NCI-H2196 (cell line): ENCODE results near the gene GHDC.
"Not testable (repeated sequence)": the region's sequence is repeated elsewhere in the genome, so short reads cannot be mapped to it uniquely, and the experiment has no call there.

Experiments
- DNase-seq: peaks from one replicate; lab custom pipeline; 2025; ENCODE audit not compliant: unreplicated experiment; lab: John Stamatoyannopoulos, UW

GHDC gene

DNA sequence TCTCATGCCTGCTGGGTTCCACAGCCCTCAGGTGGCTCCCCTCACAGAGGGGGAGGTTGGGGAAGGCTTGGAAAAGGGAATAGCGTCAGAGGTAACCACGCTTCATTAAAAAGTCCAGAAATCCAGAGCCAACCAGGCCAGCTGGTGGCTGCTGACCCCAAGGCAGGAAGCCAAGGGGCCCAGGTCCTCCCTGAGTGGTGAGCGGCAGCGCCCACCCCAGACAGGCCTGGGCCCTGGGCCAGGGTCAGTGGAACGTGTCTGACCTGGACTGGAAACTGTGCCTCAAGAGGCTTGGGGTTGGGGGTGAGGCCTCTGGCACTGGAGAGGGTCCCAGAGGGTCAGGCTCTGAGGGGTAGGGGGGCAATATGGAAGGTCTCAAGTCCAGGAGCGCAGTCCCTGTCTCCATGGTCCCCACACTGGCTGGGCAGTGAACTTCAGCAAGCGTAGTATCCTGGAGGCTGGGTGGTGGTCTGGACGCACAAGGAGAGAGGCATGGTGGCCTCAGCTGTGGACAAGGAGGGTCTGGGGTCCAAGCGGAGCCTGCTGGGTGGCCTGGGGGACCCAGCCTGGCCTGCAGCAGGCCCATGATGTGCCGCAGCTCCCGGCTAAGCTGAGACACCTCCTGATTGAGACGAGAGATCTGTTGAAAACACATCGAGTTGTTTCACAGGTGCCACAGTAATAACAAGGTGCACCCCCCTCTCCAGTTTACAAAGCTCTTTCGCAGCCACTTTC, 34.3 kb downstream of the GHDC start:
- DNase-seq, result no peak

- DNase-seq, result no peak
Observed at GRCh38 chr17:42155614-42156045, 38.7 kb downstream of the GHDC start.

GRCh38 chr17:42153919-42154742, 40.2 kb downstream of the GHDC start:
- no peak for DNase-seq

- DNase-seq, result no peak
Observed at GRCh38 chr17:42146911-42147607, 47.2 kb downstream of the GHDC start.

DNA sequence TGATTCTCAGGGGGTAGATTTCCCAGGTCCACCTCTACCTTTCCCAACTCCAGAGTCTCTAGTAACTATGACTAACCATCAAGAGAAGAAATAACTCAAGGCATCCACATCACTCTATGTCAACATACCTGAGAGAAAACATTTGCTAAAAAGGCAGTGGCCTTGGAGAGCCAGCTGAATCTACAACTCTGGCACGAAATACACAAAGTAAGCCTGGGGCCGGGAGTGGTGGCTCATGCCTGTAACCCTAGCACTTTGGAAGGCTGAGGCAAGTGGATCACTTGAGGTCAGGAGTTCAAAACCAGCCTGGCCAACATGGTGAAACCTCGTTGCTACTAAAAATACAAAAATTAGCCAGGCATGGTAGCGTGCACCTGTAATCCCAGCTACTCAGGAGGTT, 51.2 kb downstream of the GHDC start:
- DNase-seq, result not testable (repeated sequence)

GRCh38 chr17:42142371-42142896, 51.9 kb downstream of the GHDC start:
- no peak for DNase-seq

DNA sequence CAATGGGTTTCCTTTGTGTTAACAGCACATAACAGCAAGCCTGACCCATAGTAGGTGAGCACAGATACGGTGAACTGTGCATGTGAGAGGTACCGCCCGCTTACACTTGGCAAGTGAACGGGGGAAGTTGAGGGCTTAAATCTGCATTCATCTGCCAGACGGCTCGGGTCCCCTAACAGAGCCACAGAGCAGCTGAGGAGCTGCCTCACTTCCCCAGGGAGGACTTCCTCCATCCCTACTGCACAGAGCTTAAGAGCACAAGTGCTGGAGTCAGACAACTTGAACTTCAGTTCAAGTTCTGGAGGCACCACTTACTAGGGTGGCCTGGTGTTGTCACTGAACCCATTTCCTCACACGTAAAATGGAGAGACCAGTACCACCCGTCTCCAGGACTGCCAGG, 52.9 kb downstream of the GHDC start:
- no peak for DNase-seq

GRCh38 chr17:42140690-42141089, 53.6 kb downstream of the GHDC start:
- DNase-seq, result not testable (repeated sequence)
